GM19099 (cell line): Measurements from ENCODE around the gene GEMIN8.

ENCODE experiments used
- POLR2A ChIP-seq: IDR thresholded peaks from 3 replicates; pipeline ENCODE4 v1.6.1; 2011; ENCODE audit warnings: low read depth; ENCODE audit not compliant: insufficient read length; ENCODE audit errors: extremely low read depth

The GEMIN8 gene

GRCh38 chrX:13983734-13984133, 46.0 kb downstream of the GEMIN8 start:
- TF ChIP-seq POLR2A: no peak

GRCh38 chrX:13968198-13968597, 61.5 kb downstream of the GEMIN8 start:
- TF ChIP-seq POLR2A: no peak

- TF ChIP-seq POLR2A: no peak
Observed at GRCh38 chrX:13967636-13968035, 62.1 kb downstream of the GEMIN8 start.

- TF ChIP-seq POLR2A: no peak
Observed at GRCh38 chrX:13966793-13967125, 62.9 kb downstream of the GEMIN8 start.

GRCh38 chrX:13966071-13966792, 63.5 kb downstream of the GEMIN8 start:
- no peak for TF ChIP-seq POLR2A

- TF ChIP-seq POLR2A: no peak
Observed at GRCh38 chrX:13965531-13965930, 64.2 kb downstream of the GEMIN8 start.

GRCh38 chrX:13956998-13957397, 72.7 kb downstream of the GEMIN8 start:
- TF ChIP-seq POLR2A: no peak
